Muscle of leg (tissue), 11 donors: Measurements from ENCODE around the gene COL6A1. TPM values are rescaled to one million over a fixed set of nuclear protein-coding genes. Genes with fewer than 3 reads are reported as not detected.
A peak's percentile ranks its signal among the peaks of the same experiment; 100 is the strongest.
"Not testable (repeated sequence)": the region's sequence is repeated elsewhere in the genome, so short reads cannot be mapped to it uniquely, and the experiment has no call there.

Source experiments
- DNase-seq: peaks from one replicate; pipeline ENCODE4 v3.0.0; 2013
- H3K27ac ChIP-seq: one replicate; pipeline ENCODE4 v1.5.1; 2013; ENCODE audit warnings: mild to moderate bottlenecking, low read length, control low read depth
- H3K27me3 ChIP-seq: one replicate; pipeline ENCODE4 v1.6.1; 2013; ENCODE audit warnings: low read length; ENCODE audit not compliant: control insufficient read depth, insufficient read depth
- H3K36me3 ChIP-seq: one replicate; pipeline ENCODE4 v1.6.1; 2013; ENCODE audit warnings: low read length; ENCODE audit not compliant: control insufficient read depth, insufficient read depth
- H3K4me1 ChIP-seq: one replicate; pipeline ENCODE4 v1.6.1; 2013; ENCODE audit warnings: low read length; ENCODE audit not compliant: control insufficient read depth, insufficient read depth
- H3K4me3 ChIP-seq: one replicate; pipeline ENCODE4 v1.5.1; 2013; ENCODE audit warnings: low read length, control low read depth
- H3K9me3 ChIP-seq: replicated peaks from 2 replicates; pipeline ENCODE4 v1.6.1; 2013; ENCODE audit warnings: low read depth, low read length; ENCODE audit not compliant: control insufficient read depth
- WGBS: methylation state at CpG from one replicate; pipeline ENCODE4 v1.1.5; 2013; ENCODE audit warnings: missing lambda C conversion rate; ENCODE audit not compliant: insufficient coverage; 5-methylcytosine and 5-hydroxymethylcytosine counted together
- polyA plus RNA-seq, 8 donors: library from polyadenylated mRNA; unstranded; fragments of 120-200 nt; gene quantifications; one replicate each; pipeline versions ENCODE4 v1.2.1 to v1.2.3, GENCODE V29; 2013; ENCODE audit warnings: inconsistent platforms in 1 of 8, low replicate concordance in 1 of 8; ENCODE audit not compliant: insufficient read length in 8 of 8, insufficient read depth in 1 of 8
- total RNA-seq: library from RNA; stranded (reverse); fragments of 120-200 nt; gene quantifications from one replicate; pipeline ENCODE4 v1.2.4, GENCODE V29; 2013

COL6A1 gene
- total and polyA plus RNA-seq, 9 donors = 292 to 750 (median 533) TPM

DNA sequence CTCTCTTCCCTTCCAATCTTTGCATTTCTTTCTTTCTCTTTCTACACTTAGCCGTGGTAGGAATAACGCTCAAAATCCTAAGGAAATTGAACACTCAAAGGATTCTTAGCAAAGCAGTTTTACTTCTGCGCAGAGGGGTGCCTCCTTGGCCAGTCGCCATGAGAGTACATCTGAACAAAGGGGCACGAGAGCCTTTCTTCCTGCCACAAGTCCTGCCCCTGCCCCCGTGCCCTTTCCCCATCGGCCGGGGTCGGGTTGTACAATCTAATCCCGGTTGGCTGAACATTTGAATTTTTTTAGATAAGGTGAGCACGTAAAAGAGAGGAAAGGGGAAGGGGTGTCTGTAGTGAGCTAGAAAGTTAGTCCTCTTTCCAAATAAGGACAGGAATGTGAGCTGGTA is 28.6 kb upstream of the COL6A1 start:
- no peak overlapping the region for H3K4me3 ChIP-seq
- no peaks in the 10 kb centered on the region for H3K9me3 ChIP-seq
- DNase-seq = no peak
- WGBS = 80% methylated on average over 5 of the region's 11 CpGs
- peaks cover 54% of the 10 kb centered on the region for H3K4me1 ChIP-seq
- peaks cover 2% of the 10 kb centered on the region for H3K27me3 ChIP-seq
- H3K27ac ChIP-seq = no peak overlapping the region
- no peaks in the 10 kb centered on the region for H3K36me3 ChIP-seq

DNA sequence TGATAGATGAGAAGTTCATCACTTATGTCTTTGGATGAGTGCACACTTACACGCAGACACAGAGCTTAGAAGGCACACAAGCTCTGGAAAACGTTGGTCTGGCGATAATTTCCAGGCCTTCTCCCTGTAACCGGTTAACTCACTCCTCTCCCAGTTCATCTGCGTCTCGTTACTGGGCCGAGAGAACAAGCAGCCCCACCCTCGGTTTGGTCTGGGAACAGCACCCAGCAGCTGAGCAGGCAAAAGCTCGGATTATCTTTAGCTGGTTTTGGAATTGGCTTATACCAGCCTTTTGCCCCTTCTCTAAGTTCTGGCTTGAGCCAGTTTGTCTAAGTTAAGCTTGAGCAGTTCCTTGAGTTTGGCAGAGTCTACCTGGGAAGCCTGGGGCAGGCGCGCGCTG is 27.3 kb upstream of the COL6A1 start:
- no peak overlapping the region for H3K4me3 ChIP-seq
- peak; percentile 80 for DNase-seq
- peaks cover 52% of the 10 kb centered on the region for H3K4me1 ChIP-seq
- H3K27me3 ChIP-seq = no peaks in the 10 kb centered on the region
- WGBS = 20% methylated on average over 8 of the region's 12 CpGs
- no peaks in the 10 kb centered on the region for H3K9me3 ChIP-seq
- H3K27ac ChIP-seq = peak overlapping the region; percentile 62
- H3K36me3 ChIP-seq = no peaks in the 10 kb centered on the region

DNA sequence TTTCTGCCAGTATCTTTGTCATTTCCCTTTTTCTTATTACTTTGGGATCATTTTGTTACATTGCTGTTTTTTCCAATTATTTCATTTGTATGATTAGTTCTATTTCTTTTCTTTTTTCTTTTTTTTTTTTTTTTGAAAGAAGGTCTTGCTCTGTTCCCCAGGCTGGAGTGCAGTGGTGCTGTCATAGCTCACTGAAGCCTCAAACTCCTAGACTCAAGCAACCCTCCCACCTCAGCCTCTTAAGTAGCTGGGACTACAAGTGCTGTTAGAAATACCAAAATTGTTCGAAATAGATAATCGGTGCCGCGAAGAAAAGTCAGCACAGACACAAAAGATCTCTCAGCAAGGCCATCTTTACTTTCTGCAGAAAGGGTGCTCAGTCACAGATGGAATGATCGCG is 26.6 kb upstream of the COL6A1 start:
- Histone ChIP-seq H3K4me3 (no peak overlapping the region), H3K36me3 (no peaks in the 10 kb centered on the region), H3K27me3 (no peaks in the 10 kb centered on the region), H3K9me3 (no peaks in the 10 kb centered on the region), H3K27ac (no peak overlapping the region), H3K4me1 (peaks cover 45% of the 10 kb centered on the region)
- WGBS = 89% methylated on average over 3 of the region's 6 CpGs
- no peak for DNase-seq

DNA sequence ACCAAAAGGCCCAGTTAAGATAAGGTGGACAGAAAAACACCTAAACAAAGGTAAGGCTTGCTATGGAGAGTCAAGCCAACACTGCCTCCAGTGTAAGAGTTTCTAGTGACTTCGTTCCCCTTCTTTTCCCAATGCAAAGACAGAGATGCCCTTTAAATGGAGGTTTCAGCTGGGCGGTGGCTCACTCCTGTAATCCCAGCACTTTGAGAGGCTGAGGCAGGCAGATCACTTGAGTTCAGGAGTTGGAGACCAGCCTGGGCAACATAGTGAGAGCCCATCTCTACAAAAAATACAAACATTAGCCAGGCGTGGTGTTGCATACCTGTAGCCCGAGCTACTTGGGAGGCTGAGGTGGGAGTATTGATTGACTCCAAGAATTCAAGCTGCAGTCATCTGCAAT is 24.0 kb upstream of the COL6A1 start:
- no peak overlapping the region for H3K27ac ChIP-seq
- H3K9me3 ChIP-seq = no peaks in the 10 kb centered on the region
- 80% methylated on average over 1 of the region's 4 CpGs for WGBS
- H3K4me3 ChIP-seq = no peak overlapping the region
- peaks cover 25% of the 10 kb centered on the region for H3K4me1 ChIP-seq
- no peaks in the 10 kb centered on the region for H3K36me3 ChIP-seq
- no peaks in the 10 kb centered on the region for H3K27me3 ChIP-seq
- DNase-seq = no peak

DNA sequence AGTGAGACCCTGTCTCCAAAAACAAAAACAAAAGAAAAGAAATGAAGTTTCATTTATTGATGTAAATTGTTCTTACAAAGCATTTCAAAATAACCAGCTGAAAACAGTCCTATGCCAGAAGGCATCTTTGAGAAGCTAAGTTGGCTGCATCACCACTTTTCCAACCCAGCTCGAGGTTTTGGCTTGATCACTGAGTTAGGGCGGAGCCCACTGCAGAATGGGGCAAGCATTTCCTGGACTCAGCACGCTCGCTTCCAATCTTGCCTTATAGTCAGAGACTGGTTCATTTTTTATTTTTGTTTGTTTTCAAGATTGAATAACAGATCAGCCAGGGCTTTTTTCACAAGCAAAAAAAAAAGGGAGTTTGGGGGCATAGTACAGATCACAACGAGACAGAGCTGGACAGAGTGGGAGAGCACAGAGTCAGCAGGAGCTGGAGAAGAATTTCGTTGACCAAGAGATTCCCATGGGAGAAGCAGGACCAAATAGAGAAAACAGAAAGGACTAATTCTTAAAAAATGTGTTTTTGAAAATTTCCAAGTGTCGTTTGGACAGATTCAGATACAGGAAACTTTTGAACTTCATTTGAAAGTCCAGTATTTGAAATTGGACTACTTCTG is 23.5 kb upstream of the COL6A1 start:
- peak; percentile 72 for DNase-seq
- Histone ChIP-seq H3K4me1 (peaks cover 25% of the 10 kb centered on the region), H3K4me3 (no peak overlapping the region), H3K36me3 (no peaks in the 10 kb centered on the region), H3K9me3 (no peaks in the 10 kb centered on the region), H3K27me3 (no peaks in the 10 kb centered on the region), H3K27ac (no peak overlapping the region)
- WGBS = 0% methylated on average over 4 of the region's 7 CpGs

DNA sequence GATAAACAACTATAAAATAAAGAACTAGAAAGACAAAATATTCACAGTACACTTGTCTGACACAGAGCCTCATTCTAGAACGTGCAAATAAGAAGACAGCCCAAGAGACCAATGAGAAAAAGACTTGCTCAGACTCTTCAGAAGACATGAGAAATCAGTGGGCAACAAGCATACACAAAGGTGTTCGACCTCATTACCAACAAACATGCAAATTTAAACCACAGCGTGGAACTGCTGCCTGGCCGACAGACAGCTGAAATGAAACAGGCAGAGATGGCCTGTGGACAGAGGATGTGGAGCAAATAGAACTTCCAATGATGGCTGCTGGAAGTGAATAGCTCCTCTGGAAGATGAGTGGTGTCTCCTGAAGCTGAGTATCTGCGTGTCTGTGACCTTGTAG is 22.4 kb upstream of the COL6A1 start:
- H3K4me1 ChIP-seq = peaks cover 19% of the 10 kb centered on the region
- H3K27ac ChIP-seq = no peak overlapping the region
- peaks cover 2% of the 10 kb centered on the region for H3K9me3 ChIP-seq
- no peaks in the 10 kb centered on the region for H3K27me3 ChIP-seq
- no peak overlapping the region for H3K4me3 ChIP-seq
- 61% methylated on average over 3 of the region's 5 CpGs for WGBS
- no peaks in the 10 kb centered on the region for H3K36me3 ChIP-seq
- DNase-seq = no peak

DNA sequence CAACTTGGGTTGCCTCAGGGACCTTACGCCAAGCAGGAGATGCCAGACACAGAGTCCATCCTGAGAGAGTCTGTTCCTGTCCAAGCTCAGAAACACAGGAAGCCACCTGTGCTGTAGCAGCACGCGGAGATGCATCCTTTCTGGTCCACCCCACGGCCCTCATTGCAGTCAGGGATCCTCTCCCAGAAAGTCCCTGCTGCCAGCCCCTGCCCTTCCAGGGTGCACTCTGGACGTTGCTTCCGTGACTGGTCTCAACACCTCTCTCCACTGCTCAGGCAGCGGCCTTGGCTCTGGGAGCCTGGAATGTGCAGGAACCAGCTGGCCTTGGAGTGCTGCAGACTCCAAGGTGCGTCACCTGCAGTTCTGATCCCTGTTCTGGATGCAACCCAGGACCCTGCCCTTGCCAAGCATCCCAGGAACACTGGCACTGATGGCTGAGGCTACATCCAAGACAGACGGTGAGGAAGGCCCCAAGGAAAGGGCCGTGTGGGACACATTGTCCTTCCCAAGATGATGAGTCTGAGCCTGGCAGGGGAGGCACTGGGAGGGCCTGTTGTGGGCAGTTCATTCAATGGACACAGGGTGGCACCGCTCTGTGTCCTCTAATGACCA is 21.7 kb upstream of the COL6A1 start:
- no peak for DNase-seq
- H3K4me3 ChIP-seq = no peak overlapping the region
- H3K4me1 ChIP-seq = peaks cover 15% of the 10 kb centered on the region
- H3K9me3 ChIP-seq = peaks cover 6% of the 10 kb centered on the region
- no peaks in the 10 kb centered on the region for H3K36me3 ChIP-seq
- WGBS = 75% methylated on average over 10 of the region's 11 CpGs
- no peaks in the 10 kb centered on the region for H3K27me3 ChIP-seq
- no peak overlapping the region for H3K27ac ChIP-seq

DNA sequence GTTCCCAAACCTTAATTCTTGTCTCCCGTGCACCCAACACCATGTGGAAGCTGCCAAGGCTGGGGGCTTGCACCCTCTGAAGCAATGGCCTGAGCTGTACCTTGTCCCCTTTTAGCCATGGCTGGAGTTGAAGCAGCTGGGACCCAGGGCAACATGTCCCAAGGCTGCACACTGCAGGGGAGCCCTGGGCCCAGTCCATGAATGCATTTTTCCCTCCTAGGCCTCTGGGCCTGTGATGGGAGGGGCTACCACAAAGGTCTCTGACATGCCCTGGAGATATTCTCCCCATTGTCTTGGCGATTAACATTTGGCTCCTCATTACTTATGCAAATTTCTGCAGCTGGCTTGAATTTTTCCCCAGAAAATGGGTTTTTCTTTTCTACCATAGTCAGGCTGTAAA is 20.2 kb upstream of the COL6A1 start:
- not testable (repeated sequence) for H3K36me3 ChIP-seq, DNase-seq, H3K27ac ChIP-seq, H3K9me3 ChIP-seq, H3K27me3 ChIP-seq, H3K4me3 ChIP-seq
- 67% methylated on average over 1 of the region's 2 CpGs for WGBS
- peaks cover 12% of the 10 kb centered on the region for H3K4me1 ChIP-seq

DNA sequence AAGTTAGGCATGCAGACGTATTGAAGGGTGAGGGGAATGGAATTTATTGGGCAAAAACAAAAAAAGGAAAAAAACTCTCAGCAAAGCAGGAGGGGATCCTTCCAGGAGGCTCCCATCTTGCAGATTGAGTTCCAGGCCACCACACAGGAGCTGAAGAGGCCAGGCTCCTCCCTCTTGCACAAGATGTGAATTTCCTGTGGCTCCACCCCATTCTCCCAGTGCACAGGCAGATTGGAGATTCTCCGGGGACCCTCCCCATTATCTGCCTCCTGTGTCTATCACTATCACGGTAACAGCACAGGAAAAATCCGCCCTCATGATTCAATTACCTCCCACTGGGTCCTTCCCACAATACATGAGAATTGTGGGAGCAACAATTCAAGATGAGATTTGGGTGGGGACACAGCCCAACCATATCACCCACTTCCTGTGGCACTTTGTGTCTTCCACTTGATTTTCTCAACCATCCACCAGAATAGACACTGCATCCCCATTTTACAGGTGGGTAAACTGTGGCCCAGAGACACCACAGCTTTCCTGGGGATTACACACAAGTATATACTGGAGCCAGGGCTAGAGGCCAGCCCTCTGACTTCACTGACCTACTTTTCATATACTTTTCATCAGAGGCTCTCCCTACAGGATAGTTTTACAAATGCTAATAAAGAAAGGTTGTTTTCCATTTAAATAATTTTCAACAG is 18.9 kb upstream of the COL6A1 start:
- peaks cover 6% of the 10 kb centered on the region for H3K9me3 ChIP-seq
- peaks cover 8% of the 10 kb centered on the region for H3K4me1 ChIP-seq
- no peak for DNase-seq
- no peaks in the 10 kb centered on the region for H3K36me3 ChIP-seq
- H3K27ac ChIP-seq = peak overlapping the region; percentile 83
- H3K27me3 ChIP-seq = no peaks in the 10 kb centered on the region
- no peak overlapping the region for H3K4me3 ChIP-seq
- 73% methylated on average over 3 of the region's 4 CpGs for WGBS

DNA sequence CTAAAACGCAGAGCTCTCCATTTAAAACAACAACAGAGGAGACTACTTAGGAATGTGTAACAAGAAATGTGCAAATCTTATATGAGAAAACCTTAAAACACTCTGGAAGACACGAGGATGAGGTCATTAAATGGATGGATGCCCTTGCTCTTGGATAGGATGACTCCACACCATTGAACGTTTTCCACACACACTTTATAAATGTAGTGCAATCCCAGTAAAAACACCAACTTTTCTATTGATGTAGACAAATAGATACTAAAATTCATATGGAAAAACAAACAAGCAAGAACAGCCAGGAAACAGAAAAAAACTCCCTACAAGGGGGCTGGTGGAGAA is 18.4 kb upstream of the COL6A1 start:
- no peaks in the 10 kb centered on the region for H3K36me3 ChIP-seq
- H3K4me3 ChIP-seq = no peak overlapping the region
- H3K27ac ChIP-seq = peak overlapping the region; percentile 83
- no peaks in the 10 kb centered on the region for H3K27me3 ChIP-seq
- H3K4me1 ChIP-seq = peaks cover 3% of the 10 kb centered on the region
- peak; percentile 96 for DNase-seq
- H3K9me3 ChIP-seq = peaks cover 6% of the 10 kb centered on the region
- no CpG with 5 or more reads among the region's 3 CpGs for WGBS
